Measurements from ENCODE around the gene DACH1.
A peak's percentile ranks its signal among the peaks of the same experiment; 100 is the strongest.
"Not testable (repeated sequence)": the region's sequence is repeated elsewhere in the genome, so short reads cannot be mapped to it uniquely, and the experiment has no call there.

Gene DACH1

GRCh38 chr13:71864986-71865873, 1.8 kb downstream of the DACH1 start:
- peak; percentile 1 for DNase-seq

- peak; percentile 7 for DNase-seq
Observed at GRCh38 chr13:71864094-71864985, 2.7 kb downstream of the DACH1 start.

- DNase-seq: no peak
Observed at GRCh38 chr13:71863254-71863865, 3.6 kb downstream of the DACH1 start.

- DNase-seq: no peak
Observed at GRCh38 chr13:71862459-71862943, 4.5 kb downstream of the DACH1 start.

- DNase-seq: no peak
Observed at GRCh38 chr13:71861769-71862458, 5.1 kb downstream of the DACH1 start.

- DNase-seq: no peak
Observed at GRCh38 chr13:71860547-71861138, 6.4 kb downstream of the DACH1 start.

GRCh38 chr13:71858647-71859046, 8.4 kb downstream of the DACH1 start:
- no peak for DNase-seq

- DNase-seq: no peak
Observed at GRCh38 chr13:71856548-71857043, 10.4 kb downstream of the DACH1 start.

GRCh38 chr13:71854401-71854800, 12.6 kb downstream of the DACH1 start:
- DNase-seq: no peak

GRCh38 chr13:71853725-71854124, 13.3 kb downstream of the DACH1 start:
- no peak for DNase-seq

GRCh38 chr13:71852736-71853135, 14.3 kb downstream of the DACH1 start:
- no peak for DNase-seq

- DNase-seq: no peak
Observed at GRCh38 chr13:71851498-71852409, 15.2 kb downstream of the DACH1 start.

GRCh38 chr13:71842003-71842402, 25.0 kb downstream of the DACH1 start:
- no peak for DNase-seq

- DNase-seq: no peak
Observed at GRCh38 chr13:71838842-71839241, 28.2 kb downstream of the DACH1 start.

- DNase-seq: not testable (repeated sequence)
Observed at GRCh38 chr13:71837582-71837981, 29.4 kb downstream of the DACH1 start.

- DNase-seq: no peak
Observed at GRCh38 chr13:71831716-71832115, 35.3 kb downstream of the DACH1 start.

- no peak for DNase-seq
Observed at GRCh38 chr13:71830736-71831135, 36.3 kb downstream of the DACH1 start.

- DNase-seq: no peak
Observed at GRCh38 chr13:71830323-71830722, 36.7 kb downstream of the DACH1 start.

- DNase-seq: no peak
Observed at GRCh38 chr13:71829547-71829946, 37.5 kb downstream of the DACH1 start.

GRCh38 chr13:71828564-71828963, 38.4 kb downstream of the DACH1 start:
- DNase-seq: no peak

- DNase-seq: peak; percentile 2
Observed at GRCh38 chr13:71828117-71828516, 38.9 kb downstream of the DACH1 start.
